Tibial artery (tissue), 4 donors: ENCODE data around the gene FASLG.
"Not testable (repeated sequence)": the region's sequence is repeated elsewhere in the genome, so short reads cannot be mapped to it uniquely, and the experiment has no call there.

ENCODE experiments used
- DNase-seq, 2 donors: peaks; one replicate each; pipeline ENCODE4 v3.0.0-alpha.2; 2019
- H3K27ac ChIP-seq, 2 donors: fragments of 200-600 bp; sonication (generic) in 1 of 2; 1 replicate in 1 of 2; 2 replicates in 1 of 2; pipeline ENCODE4 v1.5.1; 2018 to 2019; ENCODE audit warnings: mild to moderate bottlenecking in 1 of 2
- H3K27me3 ChIP-seq, 2 donors: fragments of 200-600 bp; sonication (generic) in 1 of 2; one replicate each; pipeline versions ENCODE4 v1.5.1 to v1.6.0; 2016 to 2019
- H3K36me3 ChIP-seq, 3 donors: fragments of 200-600 bp; sonication (generic) in 2 of 3; one replicate each; pipeline ENCODE4 v1.5.1; 2016 to 2019; ENCODE audit warnings: mild to moderate bottlenecking in 2 of 3
- H3K4me1 ChIP-seq, 4 donors: fragments of 200-600 bp; sonication (generic) in 2 of 4; 1 replicate in 3 of 4; 2 replicates in 1 of 4; pipeline ENCODE4 v1.5.1; 2016 to 2019
- H3K4me3 ChIP-seq, 2 donors: fragments of 200-600 bp; sonication (generic) in 1 of 2; 1 replicate in 1 of 2; 2 replicates in 1 of 2; pipeline ENCODE4 v1.5.1; 2018 to 2019; ENCODE audit warnings: mild to moderate bottlenecking in 2 of 2
- H3K9me3 ChIP-seq, 3 donors: fragments of 200-600 bp; sonication (generic) in 1 of 3; one replicate each; pipeline ENCODE4 v1.5.1; 2016 to 2019
- intact Hi-C: fragments of 100-400 bp; cut with DNase I; formaldehyde crosslinking; loops from one replicate; pipeline ENCODE4 v1.15.0; 2023; ENCODE audit warnings: low total_unique reads
- TF ChIP-seq, protein P1 (sequence below), 2 experiments: fragments of 200-600 bp in 1 of 2; fragments of 450-650 bp in 1 of 2; IDR thresholded peaks; one replicate each; pipeline ENCODE4 v1.5.1; 2017 to 2019; ENCODE audit warnings: antibody characterized with exemption in 2 of 2, mild to moderate bottlenecking in 1 of 2, moderate library complexity in 1 of 2

FASLG gene

GRCh38 chr1:172680244-172680643 is 21.3 kb downstream of the FASLG start:
- DNase-seq = no peak
- TF ChIP-seq, protein P1, sequence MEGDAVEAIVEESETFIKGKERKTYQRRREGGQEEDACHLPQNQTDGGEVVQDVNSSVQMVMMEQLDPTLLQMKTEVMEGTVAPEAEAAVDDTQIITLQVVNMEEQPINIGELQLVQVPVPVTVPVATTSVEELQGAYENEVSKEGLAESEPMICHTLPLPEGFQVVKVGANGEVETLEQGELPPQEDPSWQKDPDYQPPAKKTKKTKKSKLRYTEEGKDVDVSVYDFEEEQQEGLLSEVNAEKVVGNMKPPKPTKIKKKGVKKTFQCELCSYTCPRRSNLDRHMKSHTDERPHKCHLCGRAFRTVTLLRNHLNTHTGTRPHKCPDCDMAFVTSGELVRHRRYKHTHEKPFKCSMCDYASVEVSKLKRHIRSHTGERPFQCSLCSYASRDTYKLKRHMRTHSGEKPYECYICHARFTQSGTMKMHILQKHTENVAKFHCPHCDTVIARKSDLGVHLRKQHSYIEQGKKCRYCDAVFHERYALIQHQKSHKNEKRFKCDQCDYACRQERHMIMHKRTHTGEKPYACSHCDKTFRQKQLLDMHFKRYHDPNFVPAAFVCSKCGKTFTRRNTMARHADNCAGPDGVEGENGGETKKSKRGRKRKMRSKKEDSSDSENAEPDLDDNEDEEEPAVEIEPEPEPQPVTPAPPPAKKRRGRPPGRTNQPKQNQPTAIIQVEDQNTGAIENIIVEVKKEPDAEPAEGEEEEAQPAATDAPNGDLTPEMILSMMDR (IDR thresholded peaks at IDR 0.05) = no peak
- H3K27me3 ChIP-seq = no peaks in the 10 kb centered on the region
- intact Hi-C loops = no loop called here
- H3K4me1 ChIP-seq = no peaks in the 10 kb centered on the region
- no peaks in the 10 kb centered on the region for H3K36me3 ChIP-seq
- no peak overlapping the region for H3K4me3 ChIP-seq
- H3K27ac ChIP-seq = no peak overlapping the region
- H3K9me3 ChIP-seq = peaks cover 0 to 6% (median 0%) of the 10 kb centered on the region in 3 donors

GRCh38 chr1:172680733-172681275 is 21.9 kb downstream of the FASLG start:
- intact Hi-C loops = no loop called here

DNA sequence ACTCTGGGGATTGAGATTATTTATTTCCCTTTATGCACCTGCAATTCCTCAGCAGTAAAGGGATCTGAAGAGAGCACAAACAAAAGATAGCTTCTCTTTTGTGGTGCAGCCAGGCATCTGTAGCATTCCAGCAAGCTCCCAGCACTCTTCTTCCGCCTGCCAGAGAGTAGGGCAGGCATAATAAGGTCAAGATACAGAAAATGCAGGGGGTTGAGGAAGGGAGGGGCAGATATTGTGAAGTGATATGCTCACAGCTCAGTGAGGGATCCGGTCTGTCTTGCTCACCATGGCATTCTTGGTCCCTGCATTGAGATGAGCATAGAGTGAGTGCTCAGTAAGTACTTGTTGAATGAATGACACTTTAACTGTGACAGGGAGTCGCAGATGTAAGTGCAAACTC is 23.9 kb downstream of the FASLG start:
- H3K36me3 ChIP-seq = no peaks in the 10 kb centered on the region
- H3K4me3 ChIP-seq = no peak overlapping the region
- H3K27me3 ChIP-seq = no peaks in the 10 kb centered on the region
- TF ChIP-seq, protein P1 (IDR thresholded peaks at IDR 0.05) = no peak
- no peak overlapping the region for H3K27ac ChIP-seq
- H3K4me1 ChIP-seq = no peaks in the 10 kb centered on the region
- intact Hi-C loops = no loop called here
- peaks cover 0 to 6% (median 0%) of the 10 kb centered on the region in 3 donors for H3K9me3 ChIP-seq
- DNase-seq = no peak

More at GRCh38 chr1:172680733-172681275, 21.9 kb downstream of the FASLG start:
- TF ChIP-seq, protein P1 (IDR thresholded peaks at IDR 0.05) = no peak
- peaks cover 0 to 6% (median 0%) of the 10 kb centered on the region in 3 donors for H3K9me3 ChIP-seq
- no peaks in the 10 kb centered on the region for H3K4me1 ChIP-seq
- no peaks in the 10 kb centered on the region for H3K36me3 ChIP-seq
- DNase-seq = no peak
- no peaks in the 10 kb centered on the region for H3K27me3 ChIP-seq
- H3K4me3 ChIP-seq = no peak overlapping the region
- H3K27ac ChIP-seq = no peak overlapping the region

DNA sequence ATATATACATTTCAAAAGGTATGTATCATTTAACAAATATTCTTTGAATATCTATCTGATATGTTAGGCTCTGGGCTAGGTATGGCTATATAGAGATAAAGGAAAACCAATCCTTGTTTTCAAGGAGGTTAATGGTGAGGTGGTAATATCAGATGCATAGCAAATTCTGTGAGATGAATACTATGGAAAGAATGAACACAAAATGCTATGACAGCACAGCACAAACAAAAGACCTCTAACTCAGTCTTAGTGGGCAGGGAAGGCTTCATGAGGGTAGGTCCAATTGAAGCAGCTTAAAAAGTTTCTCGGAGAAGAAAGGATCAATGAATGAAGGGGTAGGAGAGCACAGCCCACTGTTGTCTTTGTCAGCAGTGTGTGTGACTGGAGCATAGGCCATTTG is 27.2 kb downstream of the FASLG start:
- TF ChIP-seq, protein P1 (IDR thresholded peaks at IDR 0.05) = no peak
- no peaks in the 10 kb centered on the region for H3K4me1 ChIP-seq
- no peaks in the 10 kb centered on the region for H3K27me3 ChIP-seq
- H3K9me3 ChIP-seq = no peaks in the 10 kb centered on the region
- no peaks in the 10 kb centered on the region for H3K36me3 ChIP-seq
- no peak overlapping the region for H3K27ac ChIP-seq
- intact Hi-C loops = no loop called here
- no peak for DNase-seq
- H3K4me3 ChIP-seq = no peak overlapping the region

DNA sequence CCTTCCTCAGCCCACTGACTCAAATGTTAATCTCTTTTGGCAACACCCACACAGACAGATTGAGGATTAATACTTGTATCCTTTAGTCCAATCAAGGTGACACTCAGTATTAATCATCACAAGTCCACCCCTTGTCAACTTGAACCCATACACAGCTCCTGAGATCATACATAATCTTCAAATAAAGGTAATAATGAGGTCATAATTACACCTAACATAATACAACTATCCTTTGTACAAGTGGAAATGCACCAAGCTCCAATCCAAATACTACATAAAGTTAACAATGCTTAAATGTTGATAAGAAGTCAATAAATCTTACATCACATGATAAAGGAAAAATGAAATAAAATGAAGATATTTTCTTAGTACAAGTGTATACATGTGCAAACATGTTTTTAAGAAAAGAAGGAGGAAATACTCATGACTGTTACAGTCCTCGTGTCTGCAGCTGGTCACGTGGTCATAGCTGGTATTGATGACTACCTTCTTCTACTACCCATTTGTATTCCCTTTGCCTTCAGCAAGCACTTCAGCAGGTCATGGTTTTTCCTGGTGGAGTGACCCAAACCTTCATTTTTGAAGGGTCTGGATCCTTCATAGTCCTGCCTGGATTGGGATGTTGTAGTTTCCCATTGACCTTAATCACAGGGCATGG is 29.7 kb downstream of the FASLG start:
- H3K36me3 ChIP-seq, H3K27ac ChIP-seq, H3K4me1 ChIP-seq, H3K9me3 ChIP-seq, intact Hi-C loops, H3K4me3 ChIP-seq, H3K27me3 ChIP-seq, DNase-seq: not testable (repeated sequence)

DNA sequence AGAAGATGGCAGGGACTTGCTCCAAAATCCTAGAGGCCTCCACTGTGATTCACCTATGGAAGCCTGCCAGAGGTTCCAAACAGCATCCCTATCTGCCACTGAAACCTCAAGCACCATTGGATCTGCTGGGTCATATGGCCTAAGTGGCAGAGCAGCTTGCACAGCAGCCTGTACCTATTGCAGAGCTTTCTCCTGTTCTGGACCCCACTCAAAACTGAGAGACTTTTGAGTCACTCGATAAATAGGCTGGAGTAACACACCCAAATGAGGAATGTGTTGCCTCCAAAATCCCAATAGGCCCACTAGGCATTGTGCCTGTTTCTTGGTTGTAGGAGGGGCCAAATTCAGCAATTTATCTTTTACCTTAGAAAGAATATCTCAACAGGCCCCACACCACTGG is 32.0 kb downstream of the FASLG start:
- intact Hi-C loops, H3K4me3 ChIP-seq, H3K9me3 ChIP-seq, H3K4me1 ChIP-seq, DNase-seq, H3K36me3 ChIP-seq, H3K27ac ChIP-seq, H3K27me3 ChIP-seq: not testable (repeated sequence)
